ENCODE data around the gene S100A8. TPM values are rescaled to one million over a fixed set of nuclear protein-coding genes. Genes with fewer than 3 reads are reported as not detected.

Gene S100A8
- total RNA-seq, 1 donor from 2014 or later, result not detected

GRCh38 chr1:153357076-153357852, 33.6 kb downstream of the S100A8 start:
- DNase-seq (ENCODE audit: low read depth), result no peak
- Histone ChIP-seq H3K4me3 (ENCODE audit: low read depth, low read length) (no peak overlapping the region), H3K27me3 (ENCODE audit: control insufficient read depth, insufficient read depth, low read length) (no peaks in the 10 kb centered on the region), H3K36me3 (ENCODE audit: control insufficient read depth, insufficient read depth, low read length) (no peaks in the 10 kb centered on the region)
- TF ChIP-seq CTCF (IDR thresholded peaks at IDR 0.05; ENCODE audit: insufficient read depth, low read length, poor library complexity, severe bottlenecking), result no peak

GRCh38 chr1:153356392-153357075, 34.3 kb downstream of the S100A8 start:
- DNase-seq (ENCODE audit: low read depth), result no peak
- no peaks in the 10 kb centered on the region for H3K27me3 ChIP-seq (ENCODE audit: control insufficient read depth, insufficient read depth, low read length)

GRCh38 chr1:153355445-153356071, 35.3 kb downstream of the S100A8 start:
- Histone ChIP-seq H3K36me3 (ENCODE audit: control insufficient read depth, insufficient read depth, low read length) (no peaks in the 10 kb centered on the region), H3K27me3 (ENCODE audit: control insufficient read depth, insufficient read depth, low read length) (no peaks in the 10 kb centered on the region), H3K4me3 (ENCODE audit: low read depth, low read length) (no peak overlapping the region)
- peak; percentile 47 for TF ChIP-seq CTCF (IDR thresholded peaks at IDR 0.05; ENCODE audit: insufficient read depth, low read length, poor library complexity, severe bottlenecking)
- DNase-seq (ENCODE audit: low read depth), result no peak

More at GRCh38 chr1:153356392-153357075, 34.3 kb downstream of the S100A8 start:
- Histone ChIP-seq H3K4me3 (ENCODE audit: low read depth, low read length) (no peak overlapping the region), H3K36me3 (ENCODE audit: control insufficient read depth, insufficient read depth, low read length) (no peaks in the 10 kb centered on the region)
- no peak for TF ChIP-seq CTCF (IDR thresholded peaks at IDR 0.05; ENCODE audit: insufficient read depth, low read length, poor library complexity, severe bottlenecking)

- TF ChIP-seq CTCF (IDR thresholded peaks at IDR 0.05; ENCODE audit: insufficient read depth, low read length, poor library complexity, severe bottlenecking), result no peak
- Histone ChIP-seq H3K36me3 (ENCODE audit: control insufficient read depth, insufficient read depth, low read length) (no peaks in the 10 kb centered on the region), H3K4me3 (ENCODE audit: low read depth, low read length) (no peak overlapping the region), H3K27me3 (ENCODE audit: control insufficient read depth, insufficient read depth, low read length) (peaks cover 4% of the 10 kb centered on the region)
- no peak for DNase-seq (ENCODE audit: low read depth)
Observed at GRCh38 chr1:153354515-153355193, 36.2 kb downstream of the S100A8 start.

- no peaks in the 10 kb centered on the region for H3K36me3 ChIP-seq (ENCODE audit: control insufficient read depth, insufficient read depth, low read length)
- DNase-seq (ENCODE audit: low read depth), result no peak
- peaks cover 8% of the 10 kb centered on the region for H3K27me3 ChIP-seq (ENCODE audit: control insufficient read depth, insufficient read depth, low read length)
- H3K4me3 ChIP-seq (ENCODE audit: low read depth, low read length), result no peak overlapping the region
- peak; percentile 54 for TF ChIP-seq CTCF (IDR thresholded peaks at IDR 0.05; ENCODE audit: insufficient read depth, low read length, poor library complexity, severe bottlenecking)
Observed at GRCh38 chr1:153353226-153353947, 37.5 kb downstream of the S100A8 start.

Data from kidney epithelial cell (primary cell).